OCI-LY7 (cell line): Measurements from ENCODE around the gene YTHDF1.

Experiments used
- EZH2phosphoT487 ChIP-seq: fragments of 200-600 bp; sonication (generic); IDR thresholded peaks from 2 replicates; pipeline ENCODE4 v1.6.1; 2018; ENCODE audit warnings: low read depth, borderline replicate concordance, mild to moderate bottlenecking, mixed run types, antibody characterized with exemption, low read length, moderate library complexity, mixed read lengths
- TF ChIP-seq, protein P1 (sequence below): fragments of 200-600 bp; sonication (generic); conservative IDR thresholded peaks from 2 replicates; pipeline ENCODE4 v1.5.1; 2014; ENCODE audit warnings: mild to moderate bottlenecking, antibody characterized with exemption, low read length, moderate library complexity, mixed read lengths

DNA sequence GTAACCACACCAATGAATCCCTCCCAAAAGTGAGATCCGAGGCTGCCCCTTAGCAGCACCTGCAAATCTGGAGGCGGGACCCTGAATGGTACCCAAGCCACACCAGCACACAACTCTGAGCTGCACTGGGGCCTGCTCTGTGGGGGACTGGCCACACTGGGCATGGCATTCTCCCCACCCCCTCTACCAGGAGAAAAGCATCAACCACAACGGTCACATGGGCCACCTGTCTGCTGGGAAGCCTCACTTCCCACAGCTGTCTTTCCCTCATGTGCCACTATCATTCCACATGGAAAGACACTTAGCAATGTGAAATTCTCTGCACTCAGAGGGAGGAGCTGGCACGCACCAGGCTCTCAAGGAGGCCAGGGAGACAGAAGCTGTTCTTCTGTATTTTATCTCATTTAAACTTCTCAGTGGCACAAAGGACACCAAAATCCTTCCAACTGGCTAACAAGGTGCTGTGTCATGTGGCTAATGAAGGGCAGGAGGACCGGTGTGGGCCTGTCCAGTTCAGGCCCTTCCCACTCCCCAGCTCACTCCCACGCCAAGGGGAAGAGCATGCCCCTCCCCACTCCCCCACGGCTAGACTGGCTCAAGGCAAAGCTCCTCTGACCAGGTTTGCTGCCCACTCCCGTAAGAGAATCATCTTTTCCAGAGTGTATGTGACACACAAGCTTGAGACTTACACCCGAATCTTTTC, 19.0 kb downstream of the YTHDF1 start:
- TF ChIP-seq EZH2phosphoT487: no peak
- TF ChIP-seq, protein P1, sequence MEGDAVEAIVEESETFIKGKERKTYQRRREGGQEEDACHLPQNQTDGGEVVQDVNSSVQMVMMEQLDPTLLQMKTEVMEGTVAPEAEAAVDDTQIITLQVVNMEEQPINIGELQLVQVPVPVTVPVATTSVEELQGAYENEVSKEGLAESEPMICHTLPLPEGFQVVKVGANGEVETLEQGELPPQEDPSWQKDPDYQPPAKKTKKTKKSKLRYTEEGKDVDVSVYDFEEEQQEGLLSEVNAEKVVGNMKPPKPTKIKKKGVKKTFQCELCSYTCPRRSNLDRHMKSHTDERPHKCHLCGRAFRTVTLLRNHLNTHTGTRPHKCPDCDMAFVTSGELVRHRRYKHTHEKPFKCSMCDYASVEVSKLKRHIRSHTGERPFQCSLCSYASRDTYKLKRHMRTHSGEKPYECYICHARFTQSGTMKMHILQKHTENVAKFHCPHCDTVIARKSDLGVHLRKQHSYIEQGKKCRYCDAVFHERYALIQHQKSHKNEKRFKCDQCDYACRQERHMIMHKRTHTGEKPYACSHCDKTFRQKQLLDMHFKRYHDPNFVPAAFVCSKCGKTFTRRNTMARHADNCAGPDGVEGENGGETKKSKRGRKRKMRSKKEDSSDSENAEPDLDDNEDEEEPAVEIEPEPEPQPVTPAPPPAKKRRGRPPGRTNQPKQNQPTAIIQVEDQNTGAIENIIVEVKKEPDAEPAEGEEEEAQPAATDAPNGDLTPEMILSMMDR: no peak
